GM19438 (cell line): ENCODE measurements around the gene GALNT16.
"Not testable (repeated sequence)": the region's sequence is repeated elsewhere in the genome, so short reads cannot be mapped to it uniquely, and the experiment has no call there.

Experiments
- ATAC-seq: cut with Tn5 transposase; IDR thresholded peaks from one replicate; pipeline ENCODE4 v1.9.1; 2021; ENCODE audit warnings: low read depth; ENCODE audit not compliant: unreplicated experiment

The GALNT16 gene

GRCh38 chr14:69259527-69260189, at the start of gene GALNT16:
TSS of gene GALNT16 (plus strand) at chr14:69260158. CDS start at chr14:69260291, 133 bp downstream.
- ATAC-seq: no peak

DNA sequence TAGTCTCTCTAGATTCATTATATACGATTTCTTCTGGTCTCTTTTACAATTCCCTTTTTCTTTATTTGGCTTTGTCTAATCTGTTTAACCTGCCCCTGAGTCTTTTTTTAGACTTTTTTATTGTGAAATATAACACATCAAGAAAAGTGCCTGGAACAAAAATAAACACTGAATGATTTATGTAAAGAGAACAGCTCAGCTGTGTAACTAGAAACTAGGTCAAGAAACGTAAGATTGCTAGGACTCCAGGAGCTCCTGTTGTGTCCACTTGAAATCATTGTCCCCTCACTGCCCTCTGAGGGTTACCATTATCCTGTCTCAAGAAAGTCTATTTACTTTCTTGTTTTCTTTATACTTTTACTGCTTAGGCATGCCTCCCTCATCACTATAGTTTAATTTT, 45.6 kb upstream of the GALNT16 start:
- ATAC-seq: no peak

DNA sequence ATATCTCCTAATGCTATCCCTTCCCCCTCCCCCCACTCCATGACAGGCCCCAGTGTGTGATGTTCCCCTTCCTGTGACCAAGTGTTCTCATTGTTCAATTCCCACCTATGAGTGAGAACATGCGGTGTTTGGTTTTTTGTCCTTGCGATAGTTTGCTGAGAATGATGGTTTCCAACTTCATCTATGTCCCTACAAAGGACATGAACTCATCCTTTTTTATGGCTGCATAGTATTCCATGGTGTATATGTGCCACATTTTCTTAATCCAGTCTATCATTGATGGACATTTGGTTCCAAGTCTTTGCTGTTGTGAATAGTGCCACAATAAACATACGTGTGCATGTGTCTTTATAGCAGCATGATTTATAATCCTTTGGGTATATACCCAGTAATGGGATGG, 42.3 kb upstream of the GALNT16 start:
- not testable (repeated sequence) for ATAC-seq

- ATAC-seq: no peak
Observed at GRCh38 chr14:69224946-69225345, 35.0 kb upstream of the GALNT16 start.

DNA sequence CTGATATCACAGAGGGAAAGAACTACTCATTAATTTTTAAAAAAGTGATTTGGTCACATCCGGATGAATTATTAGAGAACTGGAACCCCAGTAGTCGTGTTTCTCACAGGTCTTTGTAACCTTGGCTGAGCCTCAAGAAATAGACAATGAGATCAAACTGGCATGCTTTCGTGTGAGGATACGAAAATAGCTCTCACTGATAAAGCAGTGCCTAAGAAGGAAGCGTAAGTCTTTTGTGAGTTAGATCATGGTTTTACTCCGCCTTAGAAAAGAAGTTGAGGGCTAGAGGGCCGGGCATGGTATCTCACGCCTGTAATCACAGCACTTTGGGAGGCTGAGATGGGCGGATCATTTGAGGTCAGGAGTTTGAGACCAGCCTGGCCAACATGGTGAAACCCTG, 33.8 kb upstream of the GALNT16 start:
- no peak for ATAC-seq

DNA sequence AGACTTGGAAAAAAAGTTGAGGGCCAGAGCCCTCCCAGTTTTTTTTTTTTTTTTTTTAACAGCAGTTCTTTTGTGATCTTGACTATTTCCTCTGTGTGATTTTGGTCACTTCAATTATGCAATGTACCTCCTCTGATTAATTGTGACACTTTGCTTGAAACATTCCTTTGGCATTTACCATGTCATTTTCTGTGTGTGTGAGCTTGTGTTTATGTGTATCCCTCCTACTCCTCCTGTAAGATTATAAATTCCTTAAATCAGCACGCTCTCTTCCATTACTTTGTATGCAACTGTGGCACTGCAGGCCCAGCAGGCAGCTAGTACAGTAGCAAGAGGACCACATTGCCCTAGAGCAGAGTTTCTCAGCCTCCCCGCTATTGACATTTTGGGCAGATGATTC, 33.2 kb upstream of the GALNT16 start:
- no peak for ATAC-seq

- ATAC-seq: no peak
Observed at GRCh38 chr14:69231486-69231885, 28.5 kb upstream of the GALNT16 start.

- no peak for ATAC-seq
Observed at GRCh38 chr14:69232388-69232787, 27.6 kb upstream of the GALNT16 start.

DNA sequence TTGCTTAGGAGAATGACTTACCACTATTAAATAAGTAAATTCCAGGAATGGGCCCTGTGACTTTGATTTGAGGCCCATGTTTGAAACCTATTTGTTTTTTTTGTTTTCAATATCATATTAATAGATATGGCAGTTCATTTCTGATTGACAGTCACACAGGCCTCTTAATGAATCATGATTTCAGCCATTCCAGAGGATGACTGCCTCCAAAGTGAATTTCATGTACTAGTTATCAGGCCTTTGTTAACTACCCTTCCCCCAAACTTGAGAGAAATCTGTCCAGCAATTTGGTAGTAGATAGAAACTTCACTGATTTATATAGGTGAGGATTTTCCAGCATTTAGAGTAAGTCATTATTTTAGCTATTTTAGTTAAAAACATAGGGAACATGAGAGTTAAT, 25.9 kb upstream of the GALNT16 start:
- ATAC-seq: no peak

GRCh38 chr14:69235708-69236107, 24.2 kb upstream of the GALNT16 start:
- no peak for ATAC-seq

DNA sequence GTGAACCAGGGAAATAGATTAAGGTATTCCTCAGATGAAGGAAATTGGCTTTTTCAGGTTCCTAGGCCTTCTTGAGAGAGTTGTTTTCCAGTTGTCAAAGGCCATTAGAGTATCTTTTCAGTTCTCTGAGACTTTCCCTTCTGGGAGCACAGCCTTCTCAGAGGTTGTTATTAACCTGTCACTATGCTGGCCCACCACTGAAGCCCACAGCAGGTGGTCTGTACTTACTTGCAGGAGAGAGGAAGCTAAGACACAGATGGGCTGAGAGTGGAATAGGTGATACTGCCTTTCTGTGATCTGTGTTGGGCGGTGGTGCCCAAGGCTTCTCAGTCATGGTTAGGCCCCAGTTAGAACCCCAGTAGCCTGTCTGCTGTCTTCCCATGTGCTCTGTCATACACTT, 22.8 kb upstream of the GALNT16 start:
- ATAC-seq: no peak

DNA sequence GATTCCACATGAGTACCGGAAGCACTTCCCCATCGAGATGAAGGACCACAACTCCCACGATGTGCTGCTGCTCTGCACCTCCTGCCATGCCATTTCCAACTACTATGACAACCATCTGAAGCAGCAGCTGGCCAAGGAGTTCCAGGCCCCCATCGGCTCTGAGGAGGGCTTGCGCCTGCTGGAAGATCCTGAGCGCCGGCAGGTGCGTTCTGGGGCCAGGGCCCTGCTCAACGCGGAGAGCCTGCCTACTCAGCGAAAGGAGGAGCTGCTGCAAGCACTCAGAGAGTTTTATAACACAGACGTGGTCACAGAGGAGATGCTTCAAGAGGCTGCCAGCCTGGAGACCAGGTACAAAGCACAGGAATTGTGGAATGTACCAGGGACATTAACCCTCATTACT, 22.4 kb upstream of the GALNT16 start:
- ATAC-seq: no peak

GRCh38 chr14:69238883-69239282, 21.1 kb upstream of the GALNT16 start:
- no peak for ATAC-seq

- ATAC-seq: no peak
Observed at GRCh38 chr14:69240527-69241173, 19.3 kb upstream of the GALNT16 start.

GRCh38 chr14:69241577-69241976, 18.4 kb upstream of the GALNT16 start:
- ATAC-seq: no peak

GRCh38 chr14:69242311-69243224, 17.4 kb upstream of the GALNT16 start:
- no peak for ATAC-seq

- ATAC-seq: no peak
Observed at GRCh38 chr14:69244946-69245345, 15.0 kb upstream of the GALNT16 start.

- no peak for ATAC-seq
Observed at GRCh38 chr14:69246331-69246730, 13.6 kb upstream of the GALNT16 start.

- ATAC-seq: no peak
Observed at GRCh38 chr14:69247676-69248440, 12.1 kb upstream of the GALNT16 start.

DNA sequence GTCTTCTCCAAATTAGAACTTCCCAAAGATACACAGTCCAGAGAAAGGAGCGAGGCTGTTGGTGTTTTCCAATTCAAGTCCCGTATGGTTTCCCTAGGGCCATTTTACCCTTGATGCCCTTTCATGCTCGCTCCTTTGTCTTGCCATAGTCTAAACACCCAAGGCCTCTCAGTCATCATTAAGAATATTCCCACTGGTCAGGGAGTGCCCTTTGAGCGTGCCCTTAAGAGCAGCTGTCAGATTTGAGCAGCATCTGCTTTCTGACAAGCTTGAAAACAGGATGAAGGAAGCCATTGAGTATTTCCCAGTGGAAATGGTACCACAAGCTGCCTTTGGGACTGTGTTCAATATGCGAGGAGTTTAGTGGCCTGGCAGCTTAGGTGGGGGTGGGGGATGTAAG, 10.4 kb upstream of the GALNT16 start:
- ATAC-seq: no peak

GRCh38 chr14:69252851-69253250, 7.1 kb upstream of the GALNT16 start:
- no peak for ATAC-seq
